Stimulated activated CD8-positive, alpha-beta memory T cell treated with anti-CD3 and anti-CD28 coated beads, Interleukin-12 subunit alpha, Interleukin-12 subunit beta, amount 100 ng/mL, for 1 hour (primary cell): ENCODE measurements around the gene BPIFB1.
A peak's percentile ranks its signal among the peaks of the same experiment; 100 is the strongest.

ENCODE experiments used
- DNase-seq: peaks from one replicate; pipeline ENCODE4 v3.0.0-alpha.2; 2020; ENCODE audit warnings: low read depth

BPIFB1 gene

GRCh38 chr20:33273117-33273851, 9.7 kb upstream of the BPIFB1 start:
- no peak for DNase-seq

GRCh38 chr20:33275215-33275614, 7.8 kb upstream of the BPIFB1 start:
- no peak for DNase-seq

GRCh38 chr20:33275871-33276270, 7.1 kb upstream of the BPIFB1 start:
- no peak for DNase-seq

GRCh38 chr20:33276303-33277113, 6.5 kb upstream of the BPIFB1 start:
- no peak for DNase-seq

GRCh38 chr20:33277471-33278441, 5.3 kb upstream of the BPIFB1 start:
- no peak for DNase-seq

GRCh38 chr20:33278700-33279099, 4.3 kb upstream of the BPIFB1 start:
- DNase-seq, result no peak

- no peak for DNase-seq
Observed at GRCh38 chr20:33279261-33279910, 3.6 kb upstream of the BPIFB1 start.

GRCh38 chr20:33280000-33280680, 2.9 kb upstream of the BPIFB1 start:
- DNase-seq, result no peak

GRCh38 chr20:33280775-33281174, 2.2 kb upstream of the BPIFB1 start:
- no peak for DNase-seq

GRCh38 chr20:33281550-33282146, 1.4 kb upstream of the BPIFB1 start:
- no peak for DNase-seq

GRCh38 chr20:33282196-33282934, 649 bp upstream of the BPIFB1 start:
- no peak for DNase-seq

- DNase-seq, result no peak
Observed at GRCh38 chr20:33284284-33284683, 1.3 kb downstream of the BPIFB1 start.

- DNase-seq, result no peak
Observed at GRCh38 chr20:33284937-33285336, 1.9 kb downstream of the BPIFB1 start.

- no peak for DNase-seq
Observed at GRCh38 chr20:33285861-33286495, 3.0 kb downstream of the BPIFB1 start.

GRCh38 chr20:33287884-33288283, 4.9 kb downstream of the BPIFB1 start:
- DNase-seq, result no peak

GRCh38 chr20:33290852-33291251, 7.8 kb downstream of the BPIFB1 start:
- DNase-seq, result no peak

- no peak for DNase-seq
Observed at GRCh38 chr20:33291416-33291815, 8.4 kb downstream of the BPIFB1 start.

- peak; percentile 44 for DNase-seq
Observed at GRCh38 chr20:33291830-33292355, 8.9 kb downstream of the BPIFB1 start.

GRCh38 chr20:33296206-33296605, 13.2 kb downstream of the BPIFB1 start:
- DNase-seq, result no peak
